CD4-positive, alpha-beta T cell (primary cell): ENCODE measurements around the gene CHRNG. TPM values are rescaled to one million over a fixed set of nuclear protein-coding genes. Genes with fewer than 3 reads are reported as not detected.

Source experiments
- ATAC-seq: fragments of 200-7000 bp; cut with Tn5 transposase; one replicate; pipeline ENCODE4 v1.10.0; 2022; ENCODE audit warnings: mild to moderate bottlenecking; ENCODE audit not compliant: poor library complexity
- CTCF ChIA-PET: fragments of 350-600 bp; sonication (Branson Sonifier 250); formaldehyde crosslinking; loops from one replicate; lab custom pipeline; 2021; ENCODE audit warnings: antibody characterized with exemption, inconsistent platforms; lab: Charles Lee
- POLR2A ChIA-PET: fragments of 350-600 bp; sonication (Branson Sonifier 250); formaldehyde crosslinking; loops from one replicate; lab custom pipeline; 2021; ENCODE audit warnings: antibody characterized with exemption, inconsistent platforms; lab: Charles Lee
- DNase-seq, 14 experiments: peaks; one replicate each; pipeline ENCODE4 v3.0.0-alpha.2; 2013 to 2020; ENCODE audit warnings: mixed read lengths in 2 of 14
- H3K27ac ChIP-seq, 2 donors: one replicate each; pipeline versions ENCODE4 v1.5.1 to v1.7.0; 2013; ENCODE audit warnings: low read length in 2 of 2, low read depth in 1 of 2, mild to moderate bottlenecking in 1 of 2
- H3K27me3 ChIP-seq, 2 experiments: 1 replicate in 1 of 2; 2 replicates in 1 of 2; pipeline versions ENCODE4 v1.6.1 to v1.7.0; 2013; ENCODE audit warnings: low read length in 2 of 2, control low read depth in 1 of 2, mild to moderate bottlenecking in 1 of 2, moderate library complexity in 1 of 2; ENCODE audit not compliant: insufficient read depth in 2 of 2, control insufficient read depth in 1 of 2
- H3K36me3 ChIP-seq: one replicate; pipeline ENCODE4 v1.6.1; 2013; ENCODE audit warnings: low read length, control low read depth; ENCODE audit not compliant: insufficient read depth
- H3K4me1 ChIP-seq: one replicate; pipeline ENCODE4 v1.6.1; 2013; ENCODE audit warnings: low read length, control low read depth; ENCODE audit not compliant: insufficient read depth
- H3K4me3 ChIP-seq: one replicate; pipeline ENCODE4 v1.5.1; 2013; ENCODE audit warnings: mild to moderate bottlenecking, low read length, moderate library complexity
- H3K9me3 ChIP-seq, 2 experiments: 1 replicate in 1 of 2; 2 replicates in 1 of 2; pipeline versions ENCODE4 v1.6.1 to v1.7.0; 2013; ENCODE audit warnings: low read length in 2 of 2, mild to moderate bottlenecking in 2 of 2, control low read depth in 1 of 2, moderate library complexity in 1 of 2; ENCODE audit not compliant: control insufficient read depth in 1 of 2, insufficient read depth in 1 of 2
- H3K27ac Mint-ChIP-seq: one replicate; pipeline ENCODE4 v1.8.0; 2020; ENCODE audit warnings: mixed read lengths
- H3K27me3 Mint-ChIP-seq: one replicate; pipeline ENCODE4 v1.8.0; 2021; ENCODE audit warnings: mixed read lengths
- H3K36me3 Mint-ChIP-seq: one replicate; pipeline ENCODE4 v1.8.0; 2021; ENCODE audit warnings: low read depth, mixed read lengths
- H3K4me1 Mint-ChIP-seq: one replicate; pipeline ENCODE4 v1.8.0; 2021; ENCODE audit warnings: low read depth, mixed read lengths
- H3K4me3 Mint-ChIP-seq: one replicate; pipeline ENCODE4 v1.8.0; 2020; ENCODE audit warnings: mild to moderate bottlenecking, mixed read lengths
- H3K9me3 Mint-ChIP-seq: one replicate; pipeline ENCODE4 v1.8.0; 2020; ENCODE audit warnings: mixed read lengths
- CTCF ChIP-seq: fragments of 200-600 bp; IDR thresholded peaks from one replicate; pipeline ENCODE4 v1.8.0; 2022; ENCODE audit warnings: antibody characterized with exemption, mild to moderate bottlenecking
- intact Hi-C, 2 experiments: fragments of 100-400 bp; cut with DNase I in 1 of 2; cut with micrococcal nuclease in 1 of 2; formaldehyde crosslinking; loops; one replicate each; pipeline versions ENCODE4 v1.15.1 to v1.9.0; 2023 to 2025; cut with DNase I, micrococcal nuclease
- total RNA-seq, 174 experiments: library from RNA in 2 of 174; stranded (reverse) in 2 of 174; gene quantifications; one replicate each; pipeline ENCODE4 v1.2.3 and lab custom pipeline; 2021 to 2026

The CHRNG gene
- total RNA-seq, 2 experiments from 2014 or later: not detected

- H3K4me3 ChIP-seq: no peak overlapping the region
- no peak for ATAC-seq
- H3K27me3 Mint-ChIP-seq: peaks cover 39% of the 10 kb centered on the region
Observed at GRCh38 chr2:232496501-232497270, 42.8 kb upstream of the CHRNG start.

GRCh38 chr2:232497348-232497747 lies 42.1 kb upstream of the CHRNG start:
- no peak for TF ChIP-seq CTCF

More at GRCh38 chr2:232496501-232497270, 42.8 kb upstream of the CHRNG start:
- no peak for DNase-seq
- H3K27me3 ChIP-seq: peaks cover 8 to 9% of the 10 kb centered on the region in 2 experiments
- no peaks in the 10 kb centered on the region for H3K9me3 Mint-ChIP-seq
- no peaks in the 10 kb centered on the region for H3K36me3 ChIP-seq
- H3K4me1 ChIP-seq: no peaks in the 10 kb centered on the region
- TF ChIP-seq CTCF: no peak
- H3K9me3 ChIP-seq: no peaks in the 10 kb centered on the region
- intact Hi-C loops: no loop called here
- no peak overlapping the region for H3K27ac ChIP-seq
- ChIA-PET CTCF (no interaction called here), POLR2A (no interaction called here)
- no peak overlapping the region for H3K4me3 Mint-ChIP-seq
- H3K4me1 Mint-ChIP-seq: no peaks in the 10 kb centered on the region
- no peak overlapping the region for H3K27ac Mint-ChIP-seq
- H3K36me3 Mint-ChIP-seq: no peaks in the 10 kb centered on the region

GRCh38 chr2:232498452-232498851 lies 41.0 kb upstream of the CHRNG start:
- DNase-seq (no peak), ATAC-seq (no peak)
- Histone ChIP-seq H3K36me3 (no peaks in the 10 kb centered on the region), H3K27me3 (peaks cover 16 to 18% of the 10 kb centered on the region in 2 experiments), H3K4me1 (peaks cover 8% of the 10 kb centered on the region), H3K27ac (no peak overlapping the region), H3K4me3 (no peak overlapping the region), H3K9me3 (no peaks in the 10 kb centered on the region)
- Mint-ChIP-seq H3K4me1 (peaks cover 9% of the 10 kb centered on the region), H3K27ac (no peak overlapping the region), H3K4me3 (no peak overlapping the region), H3K9me3 (no peaks in the 10 kb centered on the region), H3K27me3 (peaks cover 42% of the 10 kb centered on the region), H3K36me3 (no peaks in the 10 kb centered on the region)
- intact Hi-C loops: no loop called here
- TF ChIP-seq CTCF: no peak
- POLR2A ChIA-PET: no interaction called here
- CTCF ChIA-PET: no interaction called here

More at GRCh38 chr2:232497348-232497747, 42.1 kb upstream of the CHRNG start:
- H3K36me3 ChIP-seq: no peaks in the 10 kb centered on the region
- Mint-ChIP-seq H3K27me3 (peaks cover 41% of the 10 kb centered on the region), H3K27ac (no peak overlapping the region), H3K36me3 (no peaks in the 10 kb centered on the region), H3K9me3 (no peaks in the 10 kb centered on the region), H3K4me3 (no peak overlapping the region), H3K4me1 (peaks cover 1% of the 10 kb centered on the region)
- ChIA-PET POLR2A (no interaction called here), CTCF (no interaction called here)
- H3K27me3 ChIP-seq: peaks cover 12 to 14% of the 10 kb centered on the region in 2 experiments
- DNase-seq: no peak
- H3K27ac ChIP-seq: no peak overlapping the region
- intact Hi-C loops: no loop called here
- ATAC-seq: no peak
- H3K4me1 ChIP-seq: peaks cover under 1% of the 10 kb centered on the region
- no peak overlapping the region for H3K4me3 ChIP-seq
- H3K9me3 ChIP-seq: no peaks in the 10 kb centered on the region
